ENCODE data around the gene TIMP3.
A peak's percentile ranks its signal among the peaks of the same experiment; 100 is the strongest.

GRCh38 chr22:32828150-32828549, 26.6 kb downstream of the TIMP3 start:
- TF ChIP-seq CTCF (conservative IDR thresholded peaks at IDR 0.05; ENCODE audit: low read depth, low read length) (peak; percentile 22), POLR2A (IDR thresholded peaks at IDR 0.05; ENCODE audit: low read depth, low read length) (no peak)

All from IMR-90 (cell line).